ENCODE results near the gene KSR2. TPM values are rescaled to one million over a fixed set of nuclear protein-coding genes. Genes with fewer than 3 reads are reported as not detected.

The KSR2 gene
- polyA plus RNA-seq, 3 donors = under 0.01 to 0.20 (median 0.01) TPM

DNA sequence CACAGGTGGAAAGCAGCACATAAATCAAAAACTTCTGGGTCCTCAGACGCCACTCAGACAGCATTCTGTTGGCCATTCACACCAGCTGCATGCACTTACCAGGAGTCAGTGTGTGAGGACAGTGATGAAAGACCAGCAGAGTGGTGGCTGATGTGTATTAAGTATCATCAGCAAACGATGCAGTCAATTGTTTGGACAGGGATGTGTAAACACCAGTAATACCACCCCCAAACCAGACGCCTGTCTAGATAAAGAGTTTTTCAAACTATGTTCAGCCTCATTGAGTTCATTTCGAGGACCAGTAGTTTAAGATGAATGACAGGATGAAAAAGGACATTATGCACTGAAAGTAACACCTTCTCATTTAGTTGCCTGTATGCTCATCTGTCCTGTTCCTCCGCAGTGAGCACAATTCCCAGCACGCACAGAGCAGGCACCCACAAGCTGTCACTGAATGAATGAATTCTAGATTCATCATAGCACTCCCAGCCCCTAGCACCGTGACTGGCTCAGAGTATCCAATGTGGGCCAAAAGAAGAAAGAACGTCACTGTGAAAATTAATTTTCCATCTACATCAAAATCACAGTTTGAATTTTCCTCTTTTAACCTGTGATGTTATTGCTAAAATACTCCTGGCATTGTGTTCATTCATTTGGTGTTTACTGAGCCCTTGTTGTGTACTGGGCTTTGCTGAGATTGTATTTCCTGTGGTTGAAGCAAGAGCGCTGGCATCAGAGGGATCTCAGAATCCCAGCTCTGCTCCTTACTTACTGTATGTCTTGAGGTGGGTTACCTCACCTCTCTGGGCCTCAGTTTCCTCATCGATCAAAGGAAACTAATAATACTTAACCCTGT, 482.6 kb downstream of the KSR2 start:
- WGBS, 3 donors = 58 to 76% (median 61%) methylated on average over 10 of the region's 10 CpGs
- H3K27ac ChIP-seq (ENCODE audit: low read depth, low read length) = no peak overlapping the region

DNA sequence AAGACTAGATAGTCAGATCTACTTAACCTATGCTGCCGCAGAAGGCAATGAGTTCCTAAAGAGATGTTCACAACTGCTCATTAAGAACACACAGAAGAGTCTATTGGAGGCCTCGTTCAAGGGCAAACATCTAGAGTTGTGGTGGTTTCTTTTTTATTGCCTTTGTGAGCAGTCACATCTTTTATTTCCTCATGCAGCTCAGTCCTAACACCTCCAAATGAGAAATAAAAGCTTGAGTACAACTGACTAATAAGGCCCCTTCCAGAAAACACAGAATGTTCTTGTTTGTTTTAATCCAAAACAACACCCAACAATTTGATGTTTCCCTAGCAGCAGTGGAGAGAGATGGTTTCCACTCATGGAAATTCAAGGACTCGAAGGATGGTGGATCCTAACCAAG, 483.9 kb downstream of the KSR2 start:
- no peak overlapping the region for H3K27ac ChIP-seq (ENCODE audit: low read depth, low read length)
- WGBS, 3 donors = 87 to 92% (median 88%) methylated on average over 3 of the region's 3 CpGs

DNA sequence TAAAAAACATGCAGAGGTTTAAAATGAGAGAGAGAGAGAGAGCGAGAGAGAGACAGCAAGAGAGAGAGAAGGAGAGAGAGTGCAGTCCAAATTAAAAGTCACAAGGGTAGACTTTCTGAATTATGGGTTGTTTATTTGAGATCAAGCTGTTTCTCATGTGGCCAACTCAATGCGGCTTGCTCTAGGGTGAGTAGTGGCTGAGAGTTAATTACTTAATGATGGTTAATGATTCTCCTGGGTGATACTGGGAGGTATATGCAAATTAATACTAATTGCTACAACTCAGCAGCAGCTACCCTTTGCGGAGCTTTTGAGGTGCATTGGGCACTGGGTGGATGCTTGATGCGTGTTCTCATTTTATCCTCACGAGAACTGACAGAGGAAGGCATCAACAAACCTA, 485.3 kb downstream of the KSR2 start:
- H3K27ac ChIP-seq (ENCODE audit: low read depth, low read length) = no peak overlapping the region
- WGBS, 3 donors = 76 to 89% (median 79%) methylated on average over 5 of the region's 5 CpGs

DNA sequence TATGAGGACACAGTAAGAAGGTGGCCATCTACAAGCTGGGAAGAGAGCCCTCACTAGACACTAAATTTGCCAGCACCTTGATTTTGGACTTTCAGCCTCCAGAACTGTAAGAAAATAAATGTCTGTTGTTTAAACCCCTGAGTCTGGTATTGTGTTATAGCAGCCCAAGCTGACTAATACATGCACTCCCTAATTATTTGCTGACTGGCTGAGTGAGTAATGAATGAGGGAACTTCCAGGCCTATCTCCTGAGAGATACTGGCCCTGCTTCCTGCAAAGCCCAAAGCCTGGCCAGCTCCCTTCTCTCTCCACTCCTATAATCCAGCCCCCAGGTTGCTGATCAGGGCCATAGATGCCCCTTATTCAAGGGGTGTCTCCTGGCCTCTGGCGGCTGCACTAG, 487.3 kb downstream of the KSR2 start:
- WGBS, 3 donors = 94 to 100% (median 96%) methylated on average over 1 of the region's 1 CpG
- H3K27ac ChIP-seq (ENCODE audit: low read depth, low read length) = no peak overlapping the region

DNA sequence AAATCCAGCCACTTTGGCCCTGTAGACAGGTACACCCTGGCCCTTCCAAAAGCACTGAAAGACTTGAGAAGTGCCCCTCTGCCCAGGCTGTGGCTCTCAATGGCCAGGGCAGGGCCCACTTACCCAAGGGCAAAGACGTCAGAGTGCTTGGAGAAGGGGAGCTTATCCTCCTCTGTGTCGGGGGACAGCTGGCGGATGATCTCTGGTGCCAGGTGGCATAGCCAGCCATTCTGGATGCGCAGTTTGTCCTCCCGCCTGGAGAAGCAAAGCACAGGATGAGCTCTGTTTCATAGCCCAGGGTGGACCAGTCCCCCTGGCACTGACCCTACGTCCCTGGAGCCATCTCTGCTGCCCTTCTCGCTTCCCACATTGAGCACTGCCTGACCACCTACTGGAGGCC, 492.4 kb downstream of the KSR2 start:
- WGBS, 3 donors = 93 to 97% (median 94%) methylated on average over 7 of the region's 7 CpGs
- H3K27ac ChIP-seq (ENCODE audit: low read depth, low read length) = no peak overlapping the region

DNA sequence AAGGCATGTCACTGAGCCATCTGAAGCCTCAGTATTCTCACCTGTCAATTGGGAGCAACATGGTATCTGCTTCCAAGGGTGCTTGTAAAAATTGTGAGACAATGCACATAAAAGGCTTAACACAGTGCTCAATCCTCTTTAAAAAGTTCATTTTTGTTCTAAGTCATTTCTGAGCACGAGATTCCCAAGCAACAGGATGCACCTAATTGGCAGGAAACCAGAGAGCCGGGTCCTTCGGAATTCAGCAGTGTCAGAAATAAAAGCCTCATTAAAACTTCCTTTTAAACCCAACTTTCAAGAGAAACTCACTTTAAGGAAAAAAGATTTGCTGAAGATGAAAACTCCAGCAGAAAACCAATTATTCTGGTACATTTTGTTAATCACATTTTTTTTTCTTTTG, 494.9 kb downstream of the KSR2 start:
- H3K27ac ChIP-seq (ENCODE audit: low read depth, low read length) = no peak overlapping the region
- 3 to 57% (median 8%) methylated on average over 3 of the region's 3 CpGs for WGBS, 3 donors

DNA sequence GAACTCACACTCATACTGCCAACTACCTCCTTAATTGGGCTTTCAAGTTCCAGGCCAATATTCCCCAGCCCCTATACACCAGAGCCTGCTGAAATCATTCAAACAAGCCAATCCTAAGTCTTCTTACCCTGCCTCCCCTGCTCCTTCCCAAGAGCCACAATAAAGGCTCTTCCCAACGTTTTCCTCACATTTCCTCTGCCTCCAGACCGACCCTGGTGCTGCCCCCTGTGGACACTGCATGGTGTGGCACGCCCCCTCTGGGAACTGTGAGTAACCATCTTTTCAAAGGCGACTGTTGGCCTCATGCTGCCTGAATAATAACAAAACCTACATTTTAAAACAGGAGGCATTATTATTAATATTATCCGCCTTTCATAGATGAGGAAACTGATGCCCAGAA, 495.8 kb downstream of the KSR2 start:
- WGBS, 3 donors = 36 to 58% (median 36%) methylated on average over 5 of the region's 5 CpGs
- no peak overlapping the region for H3K27ac ChIP-seq (ENCODE audit: low read depth, low read length)

DNA sequence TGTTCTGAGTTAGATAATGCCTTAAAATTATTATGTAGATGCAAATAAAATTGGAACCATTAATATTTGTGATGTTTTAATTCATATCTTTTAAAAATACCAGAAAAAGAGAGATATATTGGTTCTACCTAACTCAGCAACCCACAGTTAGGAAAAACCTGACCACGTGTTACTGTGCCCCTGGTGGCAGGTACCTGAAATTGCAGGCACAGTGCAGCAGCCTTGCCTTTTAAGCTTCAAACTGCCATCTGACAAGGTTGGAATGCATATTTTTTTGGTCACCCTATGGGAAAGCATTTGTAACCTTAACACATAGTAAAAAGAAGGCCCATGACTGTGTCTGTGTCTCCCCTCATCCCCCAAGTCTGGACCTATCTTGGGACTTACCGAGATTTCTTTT, 498.0 kb downstream of the KSR2 start:
- WGBS, 3 donors = 58 to 70% (median 62%) methylated on average over 2 of the region's 2 CpGs

DNA sequence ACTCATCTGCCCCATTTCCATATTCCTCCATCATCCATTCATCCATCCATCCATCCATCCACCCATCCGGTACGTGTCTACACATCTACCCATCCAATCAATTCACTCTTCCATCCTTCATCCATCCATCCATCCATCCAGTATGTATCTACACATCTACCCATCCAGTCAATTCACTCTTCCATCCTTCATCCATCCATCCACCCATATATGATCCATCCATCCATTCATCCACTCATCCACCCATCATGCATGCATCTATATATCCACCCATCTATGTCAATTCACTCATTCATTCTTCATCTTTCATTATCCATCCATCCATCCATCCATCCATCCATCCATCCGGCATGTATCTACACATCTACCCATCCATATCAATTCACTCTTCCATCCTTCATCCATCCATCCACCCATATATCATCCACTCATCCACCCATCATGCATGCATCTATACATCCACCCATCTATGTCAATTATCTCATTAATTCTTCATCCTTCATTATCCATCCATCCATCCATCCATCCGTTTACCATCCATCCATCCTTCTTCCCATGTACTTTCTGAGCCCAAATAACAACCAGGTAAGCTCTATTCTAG, 498.8 kb downstream of the KSR2 start:
- 69 to 81% (median 71%) methylated on average over 4 of the region's 4 CpGs for WGBS, 3 donors
- no peak overlapping the region for H3K27ac ChIP-seq (ENCODE audit: low read depth, low read length)

More for the DNA sequence above, 498.0 kb downstream of the KSR2 start:
- no peak overlapping the region for H3K27ac ChIP-seq (ENCODE audit: low read depth, low read length)

DNA sequence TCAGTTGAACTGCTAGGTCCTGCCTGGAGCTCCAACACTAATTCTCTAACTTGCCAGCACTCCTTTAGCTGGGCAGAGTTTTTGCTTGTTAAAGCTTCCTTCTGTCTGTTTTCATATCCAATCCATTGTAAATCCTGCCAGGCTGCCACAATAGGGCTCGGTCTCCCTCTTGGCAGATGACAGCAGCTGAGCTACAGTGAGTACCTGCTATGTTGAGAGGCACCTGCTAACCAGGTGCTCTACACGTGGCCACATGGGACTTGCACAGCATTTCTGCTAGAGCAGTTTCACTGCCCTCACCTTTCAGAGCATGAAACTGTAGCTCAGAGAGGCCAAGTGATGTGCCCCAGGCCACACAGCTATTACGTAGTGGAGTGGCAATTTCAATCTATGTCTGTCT, 500.8 kb downstream of the KSR2 start:
- 63 to 76% (median 75%) methylated on average over 3 of the region's 3 CpGs for WGBS, 3 donors
- H3K27ac ChIP-seq (ENCODE audit: low read depth, low read length) = no peak overlapping the region

DNA sequence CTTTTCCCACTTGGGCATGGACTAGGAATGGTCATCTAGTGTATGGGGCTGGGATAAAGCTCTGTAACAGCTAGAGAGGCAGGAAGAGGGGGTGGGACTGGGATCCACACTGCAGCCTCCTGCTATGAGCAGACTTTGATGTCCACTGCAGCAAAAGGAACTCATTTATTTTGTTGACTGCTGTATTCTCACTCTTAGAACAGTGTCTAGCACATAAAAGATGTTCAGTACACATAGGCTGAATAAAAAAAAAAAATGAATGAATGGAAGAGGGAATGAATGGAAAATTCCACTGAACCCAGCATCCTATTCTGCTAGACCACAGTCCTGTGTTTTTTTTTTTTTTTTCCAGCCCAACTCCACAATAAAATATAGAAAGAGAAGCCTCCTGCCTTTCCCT, 501.2 kb downstream of the KSR2 start:
- no peak overlapping the region for H3K27ac ChIP-seq (ENCODE audit: low read depth, low read length)

DNA sequence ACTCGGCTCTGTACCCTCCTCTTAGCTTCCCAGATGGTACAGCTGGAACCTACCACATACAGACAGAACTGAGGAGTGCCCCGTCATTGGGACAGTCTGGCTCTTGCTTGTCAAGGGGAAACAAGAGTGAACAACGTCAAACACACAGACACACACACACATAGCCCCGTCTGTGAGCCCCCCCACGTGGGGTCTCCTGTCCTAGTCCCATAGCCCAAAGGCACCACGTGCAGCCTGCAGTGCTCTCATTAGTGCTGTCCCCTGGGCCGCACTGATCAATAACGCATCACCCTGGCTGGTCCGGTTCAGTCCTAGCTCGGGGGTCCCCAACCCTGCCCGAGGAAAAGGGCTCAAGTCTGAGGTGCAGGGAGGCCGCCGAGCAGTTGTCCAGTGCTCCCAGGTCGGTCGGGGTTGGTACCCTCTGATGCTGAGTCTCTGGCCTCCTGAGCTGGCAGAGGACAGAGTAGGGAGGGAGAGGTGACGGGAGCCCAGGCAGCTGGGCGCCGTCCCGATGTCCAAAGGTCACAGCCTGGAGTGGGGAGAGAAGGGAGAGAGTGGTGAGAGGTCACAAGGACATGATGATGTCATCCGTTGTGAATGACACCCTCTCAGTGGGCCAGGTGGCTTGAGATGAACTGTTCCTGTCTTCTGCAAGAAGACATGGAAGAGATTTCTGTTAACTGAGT, 502.0 kb downstream of the KSR2 start:
- H3K27ac ChIP-seq (ENCODE audit: low read depth, low read length) = no peak overlapping the region
- 65 to 73% (median 70%) methylated on average over 20 of the region's 20 CpGs for WGBS, 3 donors

DNA sequence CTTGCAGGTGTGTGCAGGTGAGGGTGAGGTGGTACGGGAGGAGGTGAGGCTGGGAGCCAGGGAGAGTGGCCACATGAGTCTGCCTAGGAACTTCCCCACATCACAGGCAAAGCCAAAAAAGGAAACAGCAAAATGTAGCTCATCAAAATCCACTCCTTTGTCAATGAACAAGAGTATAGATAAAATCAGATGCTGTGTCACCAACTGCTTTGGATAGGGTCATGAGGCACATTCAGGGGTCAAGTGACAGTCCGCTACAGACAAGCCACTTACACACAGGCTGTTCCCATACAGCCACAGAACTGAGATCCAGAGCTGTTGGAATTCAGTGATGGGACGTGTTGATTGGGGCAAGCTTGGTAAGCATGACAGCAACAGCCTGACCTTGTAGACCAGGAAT, 507.1 kb downstream of the KSR2 start:
- no peak overlapping the region for H3K27ac ChIP-seq (ENCODE audit: low read depth, low read length)
- WGBS, 3 donors = 83 to 91% (median 87%) methylated on average over 3 of the region's 3 CpGs

DNA sequence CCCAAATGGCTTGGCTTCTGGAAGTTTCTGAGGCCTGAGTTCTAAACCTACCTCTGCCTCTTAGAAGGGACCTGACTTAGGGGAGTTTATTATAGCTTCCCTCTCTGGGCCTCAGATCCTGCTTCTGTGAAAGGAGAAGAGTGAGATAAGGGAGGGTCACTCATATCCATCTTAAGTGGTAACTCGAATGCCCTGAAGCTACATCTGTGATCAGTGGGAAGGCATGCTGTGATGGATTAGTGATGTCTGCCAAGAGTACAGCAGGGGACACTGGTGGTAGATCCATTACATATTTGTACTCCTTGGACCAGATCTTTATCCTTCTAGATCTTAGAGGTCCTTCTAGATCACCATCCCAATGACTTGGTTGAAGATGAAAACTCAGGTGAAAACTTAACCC, 509.6 kb downstream of the KSR2 start:
- no peak overlapping the region for H3K27ac ChIP-seq (ENCODE audit: low read depth, low read length)
- 61 to 86% (median 73%) methylated on average over 1 of the region's 1 CpG for WGBS, 3 donors

DNA sequence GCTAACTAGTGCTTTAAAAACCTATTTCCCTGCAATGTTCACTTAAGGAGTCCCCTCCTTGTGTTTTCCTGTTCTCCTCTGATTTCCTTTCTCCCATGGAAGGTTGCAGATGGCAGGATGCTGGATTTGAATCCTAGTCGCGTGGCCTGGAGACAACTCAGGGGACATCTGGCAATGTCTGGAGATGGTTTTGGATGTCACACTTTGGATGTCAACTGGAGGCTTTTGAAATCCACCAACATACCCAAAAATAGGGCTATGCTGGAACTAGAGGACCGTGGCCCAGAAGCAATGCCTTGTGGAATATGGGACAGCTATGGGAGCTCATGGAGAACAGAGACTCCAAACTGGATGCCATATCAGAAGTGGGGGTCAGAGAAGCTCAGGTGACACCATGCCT, 511.6 kb downstream of the KSR2 start:
- H3K27ac ChIP-seq (ENCODE audit: low read depth, low read length) = no peak overlapping the region
- WGBS, 3 donors = 64 to 94% (median 89%) methylated on average over 3 of the region's 3 CpGs

DNA sequence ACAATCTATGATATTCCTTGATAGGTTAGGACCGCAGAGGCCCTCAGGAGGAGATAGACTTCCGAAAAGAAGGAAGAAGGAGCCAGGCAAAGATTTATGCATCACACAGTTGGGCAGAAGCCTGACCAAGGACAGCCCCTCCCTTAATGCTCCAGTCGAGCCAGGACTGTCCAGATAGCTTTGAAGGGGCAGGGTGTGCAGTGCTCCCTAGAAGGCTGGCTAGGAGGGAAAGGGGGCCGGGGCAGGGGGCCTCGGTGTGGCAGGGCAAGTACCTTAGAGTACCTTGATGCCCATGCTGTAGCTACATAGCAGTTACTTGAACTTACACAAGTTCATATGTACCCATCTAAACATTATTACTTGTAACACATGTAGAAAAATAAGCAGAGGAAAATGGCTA, 512.7 kb downstream of the KSR2 start:
- WGBS, 3 donors = 71 to 85% (median 78%) methylated on average over 5 of the region's 5 CpGs
- no peak overlapping the region for H3K27ac ChIP-seq (ENCODE audit: low read depth, low read length)

DNA sequence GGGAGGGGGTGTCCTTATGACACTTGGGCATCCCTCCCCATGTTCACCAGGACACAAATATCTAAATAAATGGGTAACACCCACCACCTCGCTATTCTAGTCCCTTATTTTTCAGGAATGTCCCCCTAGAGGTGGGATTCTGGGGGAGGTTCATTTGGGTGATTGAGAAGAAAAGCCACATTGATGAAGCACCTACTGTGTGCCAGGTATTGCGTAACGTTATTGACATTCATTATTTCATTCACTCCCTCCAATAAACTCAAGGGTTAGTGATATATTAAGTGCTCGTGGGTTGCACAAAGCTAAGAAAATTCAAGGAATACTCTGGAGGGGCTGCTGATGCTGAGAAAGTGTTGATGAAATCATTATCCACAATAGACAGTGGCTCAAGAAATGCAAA, 514.8 kb downstream of the KSR2 start:
- whole genome bisulfite sequencing, 3 donors = 80 to 86% (median 83%) methylated on average over 4 of the region's 4 CpGs
- H3K27ac ChIP-seq (ENCODE audit: low read depth, low read length) = no peak overlapping the region

DNA sequence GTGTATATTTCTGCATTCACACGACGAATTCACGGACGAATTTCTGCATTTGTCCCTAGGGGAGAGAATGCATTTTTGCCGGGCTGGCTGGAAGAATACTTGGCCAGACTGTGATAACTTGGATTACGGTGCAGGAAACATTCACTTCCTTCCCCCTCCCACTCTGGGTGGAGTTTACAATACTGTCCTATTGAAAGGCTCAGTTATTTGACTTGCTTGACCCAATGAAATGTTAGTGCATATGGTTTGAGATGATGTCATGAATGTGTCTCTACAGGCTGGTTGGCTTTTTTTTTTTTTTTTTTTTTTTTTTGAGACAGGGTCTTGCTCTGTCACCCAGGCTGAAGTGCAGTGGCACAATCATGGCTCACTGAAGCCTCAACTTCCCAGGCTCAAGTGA, 516.7 kb downstream of the KSR2 start:
- H3K27ac ChIP-seq (ENCODE audit: low read depth, low read length) = no peak overlapping the region
- 29 to 71% (median 43%) methylated on average over 6 of the region's 6 CpGs for WGBS, 3 donors

DNA sequence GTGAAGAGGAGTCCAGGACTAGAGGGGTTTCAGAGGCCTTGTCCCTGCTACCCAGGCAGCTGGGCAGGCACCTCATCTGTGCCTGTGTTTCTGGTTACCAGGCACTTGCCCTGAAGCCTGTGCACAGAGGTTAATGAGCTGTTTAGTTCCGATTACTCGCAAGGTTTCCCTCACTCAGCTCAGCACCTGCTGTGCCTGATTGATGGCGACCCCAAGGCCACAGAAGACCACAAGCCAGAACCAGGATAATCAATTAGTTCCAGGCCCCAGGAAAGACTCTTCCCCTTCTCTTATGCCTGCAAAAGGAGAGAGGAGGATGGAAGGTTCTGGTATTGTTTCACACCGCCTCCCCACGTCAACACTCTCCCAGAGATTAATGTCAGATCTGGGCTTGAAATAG, 518.6 kb downstream of the KSR2 start:
- 58 to 67% (median 61%) methylated on average over 5 of the region's 5 CpGs for WGBS, 3 donors
- H3K27ac ChIP-seq (ENCODE audit: low read depth, low read length) = no peak overlapping the region

Measured in adipose tissue (tissue), 3 donors.